Naive thymus-derived CD4-positive, alpha-beta T cell (primary cell): Measurements from ENCODE around the gene TBC1D4. TPM values are rescaled to one million over a fixed set of nuclear protein-coding genes. Genes with fewer than 3 reads are reported as not detected.
A peak's percentile ranks its signal among the peaks of the same experiment; 100 is the strongest.

Source experiments
- ATAC-seq: fragments of 150-1000 bp; cut with Tn5 transposase; 2 replicates; pipeline ENCODE4 v1.10.0; 2021; ENCODE audit warnings: mild to moderate bottlenecking, moderate library complexity
- CTCF ChIA-PET: fragments of 350-600 bp; sonication (Branson Sonifier 250); formaldehyde crosslinking; loops from one replicate; lab custom pipeline; 2021; ENCODE audit warnings: antibody characterized with exemption; lab: Charles Lee
- POLR2A ChIA-PET: fragments of 350-600 bp; sonication (Branson Sonifier 250); formaldehyde crosslinking; loops from one replicate; lab custom pipeline; 2021; ENCODE audit warnings: antibody characterized with exemption, inconsistent platforms; lab: Charles Lee
- DNase-seq, 9 donors: peaks; one replicate each; pipeline versions ENCODE4 v3.0.0 to v3.0.0-alpha.2; 2020 to 2022; ENCODE audit warnings: mixed read lengths in 1 of 9
- H3K27ac ChIP-seq: one replicate; pipeline ENCODE4 v1.7.0; 2013; ENCODE audit warnings: mild to moderate bottlenecking, low read depth, low read length, moderate library complexity
- H3K27me3 ChIP-seq, 2 donors: one replicate each; pipeline ENCODE4 v1.7.0; 2013; ENCODE audit warnings: low read length in 2 of 2, mild to moderate bottlenecking in 2 of 2, moderate library complexity in 2 of 2; ENCODE audit not compliant: control insufficient read depth in 2 of 2, insufficient read depth in 2 of 2
- H3K36me3 ChIP-seq, 3 experiments: 1 replicate in 2 of 3; 2 replicates in 1 of 3; pipeline ENCODE4 v1.7.0; 2013; ENCODE audit warnings: low read length in 3 of 3, mild to moderate bottlenecking in 3 of 3, moderate library complexity in 1 of 3; ENCODE audit not compliant: insufficient read depth in 3 of 3, control insufficient read depth in 2 of 3
- H3K4me1 ChIP-seq, 2 donors: one replicate each; pipeline ENCODE4 v1.7.0; 2013; ENCODE audit warnings: low read length in 2 of 2, mild to moderate bottlenecking in 2 of 2, moderate library complexity in 1 of 2; ENCODE audit not compliant: control insufficient read depth in 2 of 2, insufficient read depth in 2 of 2
- H3K4me3 ChIP-seq: 2 replicates; pipeline ENCODE4 v1.7.0; 2013; ENCODE audit warnings: mild to moderate bottlenecking, low read length
- H3K9me3 ChIP-seq, 3 experiments: 1 replicate in 2 of 3; 2 replicates in 1 of 3; pipeline ENCODE4 v1.7.0; 2013; ENCODE audit warnings: low read length in 3 of 3; ENCODE audit not compliant: control insufficient read depth in 2 of 3
- H3K27ac Mint-ChIP-seq, 9 donors: one replicate each; pipeline ENCODE4 v1.8.0; 2020 to 2022; ENCODE audit warnings: mixed read lengths in 9 of 9, mild to moderate bottlenecking in 8 of 9, moderate library complexity in 5 of 9, inconsistent platforms in 2 of 9
- H3K27me3 Mint-ChIP-seq, 5 donors: one replicate each; pipeline ENCODE4 v1.8.0; 2021 to 2022; ENCODE audit warnings: mixed read lengths in 5 of 5, mild to moderate bottlenecking in 1 of 5
- H3K36me3 Mint-ChIP-seq, 5 donors: one replicate each; pipeline ENCODE4 v1.8.0; 2020 to 2022; ENCODE audit warnings: mixed read lengths in 5 of 5, mild to moderate bottlenecking in 3 of 5, inconsistent platforms in 1 of 5
- H3K4me1 Mint-ChIP-seq, 7 donors: one replicate each; pipeline ENCODE4 v1.8.0; 2020 to 2022; ENCODE audit warnings: mixed read lengths in 7 of 7, mild to moderate bottlenecking in 3 of 7, inconsistent platforms in 1 of 7
- H3K4me3 Mint-ChIP-seq, 10 donors: one replicate each; pipeline ENCODE4 v1.8.0; 2020 to 2022; ENCODE audit warnings: mild to moderate bottlenecking in 10 of 10, mixed read lengths in 10 of 10, moderate library complexity in 6 of 10, inconsistent platforms in 2 of 10
- H3K9me3 Mint-ChIP-seq, 11 donors: one replicate each; pipeline ENCODE4 v1.8.0; 2020 to 2022; ENCODE audit warnings: mixed read lengths in 11 of 11, mild to moderate bottlenecking in 4 of 11, inconsistent platforms in 1 of 11, moderate library complexity in 1 of 11
- intact Hi-C, 2 donors: fragments of 100-400 bp; cut with micrococcal nuclease; formaldehyde crosslinking; loops; one replicate each; pipeline ENCODE4 v1.15.1; 2023
- polyA plus RNA-seq, 2 donors: library from polyadenylated mRNA; unstranded; fragments of 300-500 nt; fragmentation: Illumina TruSeq; gene quantifications; one replicate each; pipeline ENCODE4 v1.2.3, GENCODE V29; 2021
- total RNA-seq, 6 experiments: library from RNA in 5 of 6; stranded (reverse) in 5 of 6; gene quantifications; 1 replicate in 5 of 6; 2 replicates in 1 of 6; pipeline ENCODE4 v1.2.3 and lab custom pipeline; 2021 to 2026

TBC1D4 gene
- total and polyA plus RNA-seq, 7 experiments from 2014 or later, result 12.4 to 73.8 (median 42.7) TPM

DNA sequence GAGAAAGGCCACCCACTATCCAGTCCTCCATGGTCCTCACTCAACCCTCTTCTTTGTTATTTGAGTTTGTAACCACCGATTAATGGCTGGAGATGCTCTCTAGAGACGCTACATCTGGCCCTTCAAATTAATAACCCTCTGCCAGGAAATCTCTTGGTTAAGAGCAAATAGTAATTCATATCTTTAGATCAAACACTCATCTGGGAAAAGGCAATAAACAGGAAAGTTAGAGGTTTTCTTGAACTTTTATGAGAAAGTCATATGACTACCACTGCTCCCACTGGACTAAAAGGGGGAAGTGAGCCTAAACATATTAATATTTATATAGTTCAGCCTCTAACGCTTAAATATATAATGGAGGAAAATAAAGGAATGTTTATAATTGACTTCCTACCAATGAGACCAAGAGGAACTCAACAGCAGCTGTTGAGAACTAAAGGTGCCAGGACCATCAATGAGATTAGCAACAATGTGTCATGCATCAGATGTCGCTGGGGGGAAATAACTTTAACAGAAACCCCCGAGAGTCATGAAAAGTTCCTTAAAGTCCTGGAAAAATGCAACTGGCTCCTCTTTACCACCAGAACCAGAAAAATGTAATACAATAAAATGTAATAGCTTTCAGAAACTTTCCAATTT lies 2.7 kb downstream of the TBC1D4 start:
- Histone ChIP-seq H3K4me1 (peaks cover 0 to 5% of the 10 kb centered on the region in 2 donors), H3K36me3 (no peaks in the 10 kb centered on the region), H3K27me3 (peaks cover 6 to 12% of the 10 kb centered on the region in 2 donors), H3K4me3 (no peak overlapping the region), H3K27ac (no peak overlapping the region), H3K9me3 (no peaks in the 10 kb centered on the region)
- H3K9me3 Mint-ChIP-seq, result peaks cover 0 to 1% (median 0%) of the 10 kb centered on the region in 11 donors
- CTCF ChIA-PET, result no interaction called here
- peak overlapping the region in 2 of 10 donors; percentile 16 for H3K4me3 Mint-ChIP-seq
- DNase-seq (no peak), ATAC-seq (no peak)
- H3K27me3 Mint-ChIP-seq, result peaks cover 49 to 67% (median 56%) of the 10 kb centered on the region in 5 donors
- intact Hi-C loops, result no loop called here
- POLR2A ChIA-PET, result no interaction called here
- no peaks in the 10 kb centered on the region for H3K36me3 Mint-ChIP-seq
- H3K27ac Mint-ChIP-seq, result no peak overlapping the region
- peaks cover 7 to 22% (median 15%) of the 10 kb centered on the region in 7 donors for H3K4me1 Mint-ChIP-seq

DNA sequence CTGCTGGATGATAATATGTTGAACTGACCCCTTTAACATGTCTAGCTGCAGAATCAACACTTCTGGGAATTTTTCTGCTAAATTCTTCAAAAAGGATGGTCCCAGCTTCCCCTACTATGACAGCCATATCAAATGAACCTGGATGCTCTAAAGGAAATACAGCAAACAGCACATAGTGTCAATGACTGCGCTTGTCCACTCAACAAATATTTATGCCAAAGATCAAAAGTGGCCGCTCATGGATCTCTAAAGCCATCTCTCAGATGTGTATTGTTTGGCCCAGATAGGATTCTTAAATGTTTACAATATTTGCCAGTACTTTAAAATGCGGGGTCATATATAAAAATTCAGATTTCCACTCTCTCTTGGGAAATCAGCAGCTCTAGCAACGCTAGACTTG lies 3.3 kb downstream of the TBC1D4 start:
- intact Hi-C loops, result no loop called here
- H3K4me1 Mint-ChIP-seq, result peaks cover 7 to 22% (median 15%) of the 10 kb centered on the region in 7 donors
- peaks cover 47 to 61% (median 52%) of the 10 kb centered on the region in 5 donors for H3K27me3 Mint-ChIP-seq

DNA sequence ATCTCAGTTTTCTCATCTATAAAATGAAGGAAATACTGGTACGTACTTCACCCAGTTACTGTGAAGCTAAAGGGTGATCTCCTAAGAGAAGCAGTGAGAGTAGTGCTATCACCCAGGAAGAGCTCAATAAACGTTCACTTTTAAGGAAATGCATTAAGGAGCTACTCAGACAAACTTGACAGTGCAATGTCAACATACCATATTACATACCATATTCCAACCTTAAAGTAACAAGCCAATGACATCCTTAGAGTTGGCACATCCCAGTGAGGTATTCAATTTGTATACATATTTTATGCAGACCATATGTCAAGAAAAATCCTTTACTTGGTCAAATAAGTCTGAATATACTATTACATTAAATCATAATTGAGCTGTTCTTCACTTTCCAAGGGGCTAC lies 7.0 kb downstream of the TBC1D4 start:
- DNase-seq, result no peak
- Histone ChIP-seq H3K36me3 (no peaks in the 10 kb centered on the region), H3K9me3 (no peaks in the 10 kb centered on the region), H3K4me3 (no peak overlapping the region), H3K27me3 (peaks cover 3 to 5% of the 10 kb centered on the region in 2 donors), H3K27ac (no peak overlapping the region), H3K4me1 (no peaks in the 10 kb centered on the region)
- Mint-ChIP-seq H3K4me3 (no peak overlapping the region), H3K27me3 (peaks cover 23 to 42% (median 35%) of the 10 kb centered on the region in 5 donors), H3K27ac (no peak overlapping the region), H3K36me3 (no peaks in the 10 kb centered on the region), H3K4me1 (peaks cover 0 to under 1% (median 0%) of the 10 kb centered on the region in 7 donors), H3K9me3 (no peaks in the 10 kb centered on the region)
- no peak for ATAC-seq
- CTCF ChIA-PET, result interaction anchor here (0.5 kb wide), 1 partner anchor 902 kb away, joined by 3 read pairs; no protein-coding TSS in a partner anchor
- intact Hi-C loops, result no loop called here
- POLR2A ChIA-PET, result no interaction called here

More for the DNA sequence above, 3.3 kb downstream of the TBC1D4 start:
- Histone ChIP-seq H3K4me1 (peaks cover 0 to 5% of the 10 kb centered on the region in 2 donors), H3K4me3 (no peak overlapping the region), H3K36me3 (no peaks in the 10 kb centered on the region), H3K9me3 (no peaks in the 10 kb centered on the region), H3K27me3 (peaks cover 6 to 8% of the 10 kb centered on the region in 2 donors), H3K27ac (no peak overlapping the region)
- Mint-ChIP-seq H3K36me3 (no peaks in the 10 kb centered on the region), H3K4me3 (no peak overlapping the region), H3K9me3 (peaks cover 0 to 1% (median 0%) of the 10 kb centered on the region in 11 donors), H3K27ac (no peak overlapping the region)
- CTCF ChIA-PET, result no interaction called here
- POLR2A ChIA-PET, result no interaction called here
- no peak for ATAC-seq
- no peak for DNase-seq

DNA sequence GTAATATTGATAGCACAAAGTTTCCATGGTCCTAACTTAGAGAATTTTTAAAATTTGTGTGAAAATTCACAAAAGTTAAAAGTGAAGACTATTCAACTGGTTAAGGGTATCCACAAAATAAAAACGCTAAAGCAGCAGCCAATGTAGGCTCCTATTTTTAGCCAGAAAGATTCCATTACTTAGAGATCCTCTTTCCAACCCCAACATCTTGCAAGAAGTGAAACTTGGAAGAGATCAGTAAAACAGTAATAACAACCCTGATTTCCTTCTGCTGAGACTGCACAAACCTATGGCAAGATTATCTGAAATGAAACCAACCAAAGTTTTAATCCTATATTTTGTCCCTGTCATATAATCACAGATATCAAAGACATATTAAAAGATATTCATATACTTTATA lies 8.5 kb downstream of the TBC1D4 start:
- intact Hi-C loops, result no loop called here

DNA sequence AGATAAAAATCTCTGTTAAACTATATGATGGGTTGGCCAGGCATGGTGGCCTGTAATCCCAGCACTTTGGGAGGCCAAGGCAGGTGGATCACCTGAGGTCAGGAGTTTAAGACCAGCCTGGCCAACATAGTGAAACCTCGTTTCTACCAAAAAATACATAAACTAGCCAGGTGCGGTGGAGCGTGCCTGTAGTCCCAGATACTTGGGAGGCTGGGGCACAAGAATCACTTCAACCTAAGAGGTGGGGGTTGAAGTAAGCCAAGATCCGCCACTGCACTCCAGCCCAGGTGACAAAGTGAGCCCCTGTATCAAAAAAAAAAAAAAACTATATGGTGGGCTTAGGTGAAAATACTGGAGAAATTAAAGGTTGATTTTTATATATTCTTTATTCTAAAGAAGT lies 11.3 kb downstream of the TBC1D4 start:
- no peak overlapping the region for H3K4me3 ChIP-seq
- ChIA-PET POLR2A (no interaction called here), CTCF (no interaction called here)
- no peak for ATAC-seq
- H3K36me3 ChIP-seq, result no peaks in the 10 kb centered on the region
- H3K27ac ChIP-seq, result no peak overlapping the region
- H3K4me1 ChIP-seq, result no peaks in the 10 kb centered on the region
- Mint-ChIP-seq H3K4me1 (no peaks in the 10 kb centered on the region), H3K27me3 (peaks cover 3 to 22% (median 10%) of the 10 kb centered on the region in 5 donors), H3K36me3 (no peaks in the 10 kb centered on the region), H3K4me3 (no peak overlapping the region), H3K9me3 (peaks cover 0 to 2% (median 0%) of the 10 kb centered on the region in 11 donors), H3K27ac (no peak overlapping the region)
- DNase-seq, result no peak
- H3K27me3 ChIP-seq, result no peaks in the 10 kb centered on the region
- H3K9me3 ChIP-seq, result no peaks in the 10 kb centered on the region
- intact Hi-C loops, result no loop called here

More for the DNA sequence above, 8.5 kb downstream of the TBC1D4 start:
- Histone ChIP-seq H3K27ac (no peak overlapping the region), H3K36me3 (no peaks in the 10 kb centered on the region), H3K27me3 (no peaks in the 10 kb centered on the region), H3K4me3 (no peak overlapping the region), H3K9me3 (no peaks in the 10 kb centered on the region), H3K4me1 (no peaks in the 10 kb centered on the region)
- H3K36me3 Mint-ChIP-seq, result no peaks in the 10 kb centered on the region
- POLR2A ChIA-PET, result no interaction called here
- DNase-seq (no peak), ATAC-seq (no peak)
- H3K27ac Mint-ChIP-seq, result no peak overlapping the region
- H3K9me3 Mint-ChIP-seq, result no peaks in the 10 kb centered on the region
- no peaks in the 10 kb centered on the region for H3K4me1 Mint-ChIP-seq
- CTCF ChIA-PET, result no interaction called here
- H3K27me3 Mint-ChIP-seq, result peaks cover 9 to 34% (median 23%) of the 10 kb centered on the region in 5 donors
- no peak overlapping the region for H3K4me3 Mint-ChIP-seq

DNA sequence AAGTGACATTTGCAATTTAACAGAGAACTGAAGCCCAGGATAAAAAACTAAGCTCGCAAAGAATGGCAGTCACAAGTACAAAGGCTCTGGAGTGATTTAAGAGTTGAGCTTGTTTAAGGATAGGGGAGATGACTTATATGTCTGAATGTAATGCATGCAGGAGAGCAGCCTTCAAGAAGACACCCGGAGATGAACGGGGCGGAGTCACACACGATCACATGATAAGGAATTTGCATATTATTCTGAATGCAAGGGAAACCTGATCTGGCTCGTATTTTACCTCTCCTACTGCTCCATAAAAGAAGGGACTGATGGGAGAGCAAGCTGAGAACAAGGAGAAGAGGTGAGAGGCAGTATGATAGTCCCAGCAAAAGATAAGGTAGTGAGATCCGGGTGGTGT lies 12.9 kb downstream of the TBC1D4 start:
- Histone ChIP-seq H3K27ac (no peak overlapping the region), H3K4me3 (no peak overlapping the region), H3K4me1 (no peaks in the 10 kb centered on the region), H3K36me3 (no peaks in the 10 kb centered on the region), H3K27me3 (no peaks in the 10 kb centered on the region), H3K9me3 (no peaks in the 10 kb centered on the region)
- CTCF ChIA-PET, result no interaction called here
- no peaks in the 10 kb centered on the region for H3K36me3 Mint-ChIP-seq
- intact Hi-C loops, result no loop called here
- DNase-seq, result no peak
- ATAC-seq, result no peak
- POLR2A ChIA-PET, result no interaction called here
- H3K27me3 Mint-ChIP-seq, result peaks cover 3 to 27% (median 12%) of the 10 kb centered on the region in 5 donors
- H3K4me3 Mint-ChIP-seq, result no peak overlapping the region
- no peaks in the 10 kb centered on the region for H3K4me1 Mint-ChIP-seq
- H3K27ac Mint-ChIP-seq, result no peak overlapping the region
- H3K9me3 Mint-ChIP-seq, result peaks cover 0 to 3% (median 0%) of the 10 kb centered on the region in 11 donors

DNA sequence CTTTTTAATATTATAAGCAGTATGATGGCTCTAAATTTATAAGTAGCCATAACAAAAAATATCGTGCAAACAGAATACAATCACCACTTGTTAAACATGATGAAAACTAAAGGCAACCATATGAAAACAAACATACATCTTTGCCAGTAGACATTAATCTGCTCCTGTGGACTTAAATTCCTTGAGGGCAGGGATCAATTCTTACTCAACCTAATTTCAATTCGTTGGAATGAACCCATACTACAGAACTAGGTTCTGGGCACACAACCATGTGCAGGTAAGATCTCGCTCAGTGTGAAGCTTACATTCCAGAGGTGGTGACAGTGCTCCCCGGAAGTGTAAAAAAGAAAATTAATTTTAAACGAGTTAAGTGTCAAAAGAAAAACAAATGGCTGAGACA lies 13.4 kb downstream of the TBC1D4 start:
- POLR2A ChIA-PET, result no interaction called here

More for the DNA sequence above, 13.4 kb downstream of the TBC1D4 start:
- Histone ChIP-seq H3K4me1 (no peaks in the 10 kb centered on the region), H3K4me3 (no peak overlapping the region), H3K27ac (no peak overlapping the region), H3K27me3 (no peaks in the 10 kb centered on the region), H3K9me3 (no peaks in the 10 kb centered on the region), H3K36me3 (no peaks in the 10 kb centered on the region)
- no peaks in the 10 kb centered on the region for H3K4me1 Mint-ChIP-seq
- no peak overlapping the region for H3K27ac Mint-ChIP-seq
- peaks cover 3 to 27% (median 15%) of the 10 kb centered on the region in 5 donors for H3K27me3 Mint-ChIP-seq
- no peak for ATAC-seq
- DNase-seq, result no peak
- CTCF ChIA-PET, result no interaction called here
- H3K4me3 Mint-ChIP-seq, result no peak overlapping the region
- H3K36me3 Mint-ChIP-seq, result no peaks in the 10 kb centered on the region
- intact Hi-C loops, result no loop called here
- peaks cover 0 to 3% (median 0%) of the 10 kb centered on the region in 11 donors for H3K9me3 Mint-ChIP-seq
